Measurements from ENCODE around the gene PLA2G2C.

GRCh38 chr1:20183616-20184271 lies 2.6 kb downstream of the PLA2G2C start:
- no peak for TF ChIP-seq CTCF (conservative IDR thresholded peaks at IDR 0.05; ENCODE audit: low read depth, low read length)
- TF ChIP-seq EZH2 (IDR thresholded peaks at IDR 0.05; ENCODE audit: borderline replicate concordance, low read depth, low read length, poor library complexity, severe bottlenecking): no peak
